HG03432 (cell line): ENCODE data around the gene MATK.

Experiments used
- ATAC-seq: cut with Tn5 transposase; IDR thresholded peaks from one replicate; pipeline ENCODE4 v1.9.1; 2021; ENCODE audit warnings: mild to moderate bottlenecking, moderate library complexity; ENCODE audit not compliant: unreplicated experiment

MATK gene

DNA sequence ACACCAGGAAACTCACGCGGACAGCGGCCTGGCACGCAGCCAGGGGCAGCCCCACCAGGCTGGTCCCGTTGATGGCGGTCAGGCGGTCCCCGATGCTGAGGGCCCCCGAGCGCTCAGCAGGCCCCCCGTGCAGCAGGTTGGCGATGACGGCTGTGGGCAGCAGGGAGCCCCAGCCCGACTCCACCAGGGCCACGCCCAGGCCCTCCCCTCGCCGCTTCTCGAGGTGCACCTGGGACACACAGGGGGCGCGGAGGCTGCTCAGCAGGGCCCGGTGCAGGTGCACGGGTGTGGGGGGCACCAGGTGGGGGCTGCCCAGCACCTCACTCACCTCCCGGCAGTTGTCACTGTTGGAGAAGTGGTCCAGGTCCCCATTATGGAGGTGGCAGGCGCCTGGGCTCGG is 33.7 kb downstream of the MATK start:
- no peak for ATAC-seq

DNA sequence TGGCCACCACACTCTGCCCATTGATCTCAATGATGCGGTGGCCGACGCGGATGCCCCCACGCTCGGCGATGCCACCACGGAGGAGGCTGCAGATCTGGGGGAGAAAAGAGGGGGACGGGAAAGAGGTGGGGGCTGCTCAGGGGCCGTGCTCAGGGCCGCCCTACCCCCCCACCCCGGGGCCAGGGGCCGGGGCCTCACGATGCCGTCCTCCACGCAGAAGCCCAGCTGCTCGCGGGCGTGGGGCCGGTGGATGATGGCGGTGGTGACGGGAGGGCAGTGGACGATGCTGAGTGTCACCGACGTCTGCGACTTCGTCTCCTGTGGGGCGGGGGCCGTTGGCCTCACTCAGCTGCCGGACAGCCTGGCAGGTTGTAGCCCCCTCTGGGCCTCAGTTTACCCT is 34.9 kb downstream of the MATK start:
- ATAC-seq, result no peak

DNA sequence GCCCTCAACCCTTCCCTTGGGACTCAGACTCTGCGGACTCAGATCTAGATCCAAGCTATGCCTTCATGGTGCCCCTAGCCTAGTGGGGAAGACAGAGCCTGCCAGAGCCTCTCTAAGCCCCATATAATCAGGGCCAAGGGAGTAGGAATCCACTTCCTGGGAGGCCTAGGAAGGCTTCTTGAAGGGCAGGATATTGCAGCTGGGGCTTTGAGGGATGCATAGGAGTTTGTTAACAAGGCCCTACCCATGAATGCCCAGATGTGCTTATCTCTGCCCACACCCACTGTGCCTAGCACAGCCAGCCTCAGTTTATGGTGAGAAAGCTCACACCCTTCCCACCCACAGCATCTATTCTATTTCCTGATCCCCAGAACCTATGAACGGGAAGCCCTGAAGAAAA is 36.0 kb downstream of the MATK start:
- no peak for ATAC-seq

- ATAC-seq, result no peak
Measured at GRCh38 chr19:3748965-3749364, 37.2 kb downstream of the MATK start.

DNA sequence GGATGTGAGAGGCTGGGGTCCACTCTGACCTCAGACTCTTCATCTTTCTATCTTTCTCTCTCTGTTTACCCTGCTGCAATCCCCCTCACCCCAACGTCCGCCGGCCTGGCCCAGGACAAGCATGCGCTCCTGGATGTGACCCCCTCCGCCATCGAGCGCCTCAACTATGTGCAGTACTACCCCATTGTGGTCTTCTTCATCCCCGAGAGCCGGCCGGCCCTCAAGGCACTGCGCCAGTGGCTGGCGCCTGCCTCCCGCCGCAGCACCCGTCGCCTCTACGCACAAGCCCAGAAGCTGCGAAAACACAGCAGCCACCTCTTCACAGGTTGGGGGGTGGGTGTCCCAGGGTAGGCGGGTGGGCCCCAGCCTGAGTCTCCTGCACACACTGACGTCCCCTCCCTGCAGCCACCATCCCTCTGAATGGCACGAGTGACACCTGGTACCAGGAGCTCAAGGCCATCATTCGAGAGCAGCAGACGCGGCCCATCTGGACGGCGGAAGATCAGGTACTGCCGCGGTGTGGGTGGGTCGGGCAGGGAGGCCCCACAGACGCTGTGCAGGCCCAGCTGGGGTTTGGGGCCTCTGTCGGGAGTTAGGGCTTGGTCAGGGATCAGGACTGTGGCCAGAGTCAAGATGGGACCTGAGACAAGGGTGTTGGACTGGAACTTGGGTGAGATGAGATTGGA is 39.7 kb downstream of the MATK start:
- ATAC-seq, result no peak

GRCh38 chr19:3745363-3746045 is 40.7 kb downstream of the MATK start:
- ATAC-seq, result no peak

- no peak for ATAC-seq
Measured at GRCh38 chr19:3743486-3743885, 42.7 kb downstream of the MATK start.

DNA sequence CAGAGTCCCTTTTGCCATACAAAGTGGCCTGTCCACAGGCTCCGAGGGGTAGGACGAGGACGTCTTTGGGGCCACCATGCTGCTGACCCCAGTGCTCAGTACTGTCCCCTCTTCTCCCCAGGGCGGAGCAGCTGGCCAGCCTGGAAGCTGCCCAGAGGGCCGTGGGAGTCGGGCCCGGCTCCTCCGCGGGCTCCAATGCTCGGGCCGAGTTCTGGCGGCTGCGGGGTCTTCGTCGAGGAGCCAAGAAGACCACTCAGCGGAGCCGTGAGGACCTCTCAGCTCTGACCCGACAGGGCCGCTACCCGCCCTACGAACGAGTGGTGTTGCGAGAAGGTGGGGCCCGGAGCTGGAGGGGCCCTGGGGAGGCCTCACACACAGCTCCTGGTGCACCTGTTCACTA is 45.8 kb downstream of the MATK start:
- no peak for ATAC-seq

- no peak for ATAC-seq
Measured at GRCh38 chr19:3738477-3739220, 47.5 kb downstream of the MATK start.

DNA sequence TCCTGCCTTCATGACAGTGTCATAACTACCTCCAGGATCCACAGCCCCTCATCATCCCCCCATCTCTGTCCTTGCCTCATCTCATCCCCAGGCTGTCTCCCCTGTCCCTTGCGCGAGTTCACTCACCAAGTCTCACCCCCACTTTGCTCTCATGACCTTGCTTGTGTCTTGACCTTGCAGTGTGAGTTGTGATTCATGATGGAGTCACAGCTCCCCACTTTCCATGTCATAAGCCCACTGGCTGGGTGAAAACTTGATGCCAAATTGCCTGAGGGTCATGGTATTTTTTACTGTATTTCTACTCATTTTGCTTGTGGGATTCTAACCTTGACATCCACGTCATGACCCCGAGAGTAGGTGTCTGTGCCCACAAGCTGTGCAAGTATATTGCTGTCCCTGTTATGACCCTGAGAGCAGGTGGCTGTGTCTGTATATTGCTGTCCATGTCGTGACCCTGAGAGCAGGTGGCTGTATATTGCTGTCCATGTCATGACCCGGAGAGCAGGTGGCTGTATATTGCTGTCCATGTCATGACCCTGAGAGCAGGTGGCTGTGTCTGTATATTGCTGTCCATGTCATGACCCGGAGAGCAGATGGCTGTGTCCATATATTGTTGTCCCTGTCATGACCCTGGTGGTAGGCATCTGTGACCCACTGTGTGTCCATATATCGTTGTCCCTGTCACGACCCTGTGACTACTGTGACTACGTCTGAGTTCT is 48.5 kb downstream of the MATK start:
- ATAC-seq, result no peak

- ATAC-seq, result no peak
Measured at GRCh38 chr19:3736106-3736724, 50.0 kb downstream of the MATK start.

DNA sequence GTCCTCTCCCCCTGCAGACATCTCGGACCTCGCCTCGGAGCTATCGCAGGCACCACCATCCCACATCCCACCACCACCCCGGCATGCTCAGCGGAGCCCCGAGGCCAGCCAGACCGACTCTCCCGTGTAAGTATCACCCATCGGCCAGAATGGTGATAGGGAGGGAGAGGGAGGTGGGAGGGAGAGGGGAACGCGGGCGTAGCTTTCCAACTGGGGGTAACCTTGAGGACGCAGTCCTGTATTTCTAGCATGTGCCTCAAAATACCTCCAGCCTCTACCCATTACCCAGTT is 51.9 kb downstream of the MATK start:
- no peak for ATAC-seq

GRCh38 chr19:3733549-3734309 is 52.5 kb downstream of the MATK start:
- no peak for ATAC-seq

DNA sequence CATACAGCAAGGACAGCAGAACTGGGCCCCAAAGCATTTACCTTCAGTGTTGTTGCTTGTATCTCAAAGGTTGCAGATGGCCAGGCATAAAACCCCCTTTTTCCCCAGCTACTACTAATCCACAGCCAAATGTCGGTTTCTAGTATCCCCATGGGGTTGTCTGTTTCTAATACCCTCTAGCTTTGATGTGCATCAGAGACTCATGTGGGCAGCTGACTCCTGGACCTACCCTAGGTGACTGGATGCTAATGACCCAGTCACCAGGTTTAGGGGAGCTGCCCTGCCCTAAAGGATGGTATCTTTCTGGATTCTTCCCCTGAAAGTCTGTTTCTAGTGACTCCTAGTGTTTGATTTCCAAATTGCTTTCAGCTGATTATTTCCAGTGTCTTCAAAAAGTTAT is 54.1 kb downstream of the MATK start:
- no peak for ATAC-seq

- no peak for ATAC-seq
Measured at GRCh38 chr19:3730457-3730958, 55.7 kb downstream of the MATK start.
